ENCODE data around the gene UIMC1.

DNA sequence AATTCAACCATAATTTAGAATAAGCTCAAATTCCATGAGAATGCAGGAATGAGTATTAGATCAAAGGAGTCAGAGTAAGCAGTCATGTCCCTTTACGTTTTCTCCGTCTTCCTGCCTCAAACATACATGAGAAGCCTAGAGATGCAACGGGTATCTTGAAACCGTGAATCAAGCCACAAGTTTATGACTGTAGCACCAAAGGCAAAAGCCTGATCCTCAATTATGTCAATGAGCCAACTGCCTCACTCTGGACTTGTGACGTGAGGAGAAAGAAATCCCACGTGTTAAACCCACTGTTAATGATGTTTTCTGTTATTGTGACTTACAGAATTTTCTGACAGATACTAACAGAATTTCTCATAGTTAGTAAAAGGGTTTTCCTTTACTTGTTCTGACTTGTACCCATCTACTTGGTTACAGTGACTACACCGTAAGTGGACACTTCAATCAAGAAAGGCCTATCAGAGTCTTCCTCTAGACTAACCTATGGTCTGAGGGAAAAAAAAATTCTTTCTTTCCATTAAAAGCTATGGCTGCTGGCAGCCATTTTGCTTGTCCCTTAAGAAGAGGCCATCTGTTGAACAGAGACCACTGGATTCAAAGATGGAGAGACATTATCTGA, 72.2 kb downstream of the UIMC1 start:
- no peak for TF ChIP-seq NFIC (IDR thresholded peaks at IDR 0.05)
- TF ChIP-seq, protein P1, sequence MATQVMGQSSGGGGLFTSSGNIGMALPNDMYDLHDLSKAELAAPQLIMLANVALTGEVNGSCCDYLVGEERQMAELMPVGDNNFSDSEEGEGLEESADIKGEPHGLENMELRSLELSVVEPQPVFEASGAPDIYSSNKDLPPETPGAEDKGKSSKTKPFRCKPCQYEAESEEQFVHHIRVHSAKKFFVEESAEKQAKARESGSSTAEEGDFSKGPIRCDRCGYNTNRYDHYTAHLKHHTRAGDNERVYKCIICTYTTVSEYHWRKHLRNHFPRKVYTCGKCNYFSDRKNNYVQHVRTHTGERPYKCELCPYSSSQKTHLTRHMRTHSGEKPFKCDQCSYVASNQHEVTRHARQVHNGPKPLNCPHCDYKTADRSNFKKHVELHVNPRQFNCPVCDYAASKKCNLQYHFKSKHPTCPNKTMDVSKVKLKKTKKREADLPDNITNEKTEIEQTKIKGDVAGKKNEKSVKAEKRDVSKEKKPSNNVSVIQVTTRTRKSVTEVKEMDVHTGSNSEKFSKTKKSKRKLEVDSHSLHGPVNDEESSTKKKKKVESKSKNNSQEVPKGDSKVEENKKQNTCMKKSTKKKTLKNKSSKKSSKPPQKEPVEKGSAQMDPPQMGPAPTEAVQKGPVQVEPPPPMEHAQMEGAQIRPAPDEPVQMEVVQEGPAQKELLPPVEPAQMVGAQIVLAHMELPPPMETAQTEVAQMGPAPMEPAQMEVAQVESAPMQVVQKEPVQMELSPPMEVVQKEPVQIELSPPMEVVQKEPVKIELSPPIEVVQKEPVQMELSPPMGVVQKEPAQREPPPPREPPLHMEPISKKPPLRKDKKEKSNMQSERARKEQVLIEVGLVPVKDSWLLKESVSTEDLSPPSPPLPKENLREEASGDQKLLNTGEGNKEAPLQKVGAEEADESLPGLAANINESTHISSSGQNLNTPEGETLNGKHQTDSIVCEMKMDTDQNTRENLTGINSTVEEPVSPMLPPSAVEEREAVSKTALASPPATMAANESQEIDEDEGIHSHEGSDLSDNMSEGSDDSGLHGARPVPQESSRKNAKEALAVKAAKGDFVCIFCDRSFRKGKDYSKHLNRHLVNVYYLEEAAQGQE (IDR thresholded peaks at IDR 0.05; ENCODE audit: low read depth), result no peak
- TF ChIP-seq, protein P2, sequence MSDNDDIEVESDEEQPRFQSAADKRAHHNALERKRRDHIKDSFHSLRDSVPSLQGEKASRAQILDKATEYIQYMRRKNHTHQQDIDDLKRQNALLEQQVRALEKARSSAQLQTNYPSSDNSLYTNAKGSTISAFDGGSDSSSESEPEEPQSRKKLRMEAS (IDR thresholded peaks at IDR 0.05), result no peak

Data from Ishikawa (cell line).